H1 (cell line): Measurements from ENCODE around the gene NADSYN1. TPM values are rescaled to one million over a fixed set of nuclear protein-coding genes. Genes with fewer than 3 reads are reported as not detected.

Source experiments
- CTCF ChIA-PET: fragments of 300-600 bp; sonication (Branson Sonifier 250); formaldehyde crosslinking; loops from one replicate; lab custom pipeline; 2021; ENCODE audit not compliant: partially characterized antibody; lab: Charles Lee
- POLR2A ChIA-PET: fragments of 300-600 bp; sonication (Branson Sonifier 250); formaldehyde crosslinking; loops from one replicate; lab custom pipeline; 2021; ENCODE audit warnings: inconsistent platforms; ENCODE audit not compliant: partially characterized antibody; lab: Charles Lee
- DNase-seq, 2 experiments: peaks; one replicate each; pipeline versions ENCODE4 v3.0.0 to v3.0.0-alpha.2; 2010 to 2022; ENCODE audit warnings: low spot score in 2 of 2, low read depth in 1 of 2, mixed read lengths in 1 of 2
- FAIRE-seq: peaks from 2 replicates; lab custom pipeline; 2011; peaks lifted over from hg19 to GRCh38; lab: Jason Lieb, UNC
- H2AFZ ChIP-seq: 2 replicates; pipeline ENCODE4 v1.8.1; 2012; ENCODE audit warnings: low read length, inconsistent platforms
- H2AK5ac ChIP-seq: 2 replicates; pipeline ENCODE4 v1.6.1; 2013; ENCODE audit warnings: low read depth, low read length
- H2BK120ac ChIP-seq: replicated peaks from 2 replicates; pipeline ENCODE3; 2013; ENCODE audit warnings: low read depth, low read length, inconsistent platforms
- H2BK12ac ChIP-seq: 2 replicates; pipeline ENCODE4 v1.6.1; 2013; ENCODE audit warnings: low read depth, low read length
- H2BK15ac ChIP-seq: 2 replicates; pipeline ENCODE4 v1.6.1; 2013; ENCODE audit warnings: low read length
- H2BK20ac ChIP-seq: 2 replicates; pipeline ENCODE4 v1.6.1; 2013; ENCODE audit warnings: low read length
- H2BK5ac ChIP-seq: 2 replicates; pipeline ENCODE4 v1.6.1; 2013; ENCODE audit warnings: low read depth, low read length
- H3K14ac ChIP-seq: 2 replicates; pipeline ENCODE4 v1.6.1; 2013; ENCODE audit warnings: inconsistent platforms; ENCODE audit not compliant: insufficient read length
- H3K18ac ChIP-seq: 2 replicates; pipeline ENCODE4 v1.6.1; 2013; ENCODE audit warnings: low read length; ENCODE audit errors: extremely low read depth
- H3K23ac ChIP-seq: 2 replicates; pipeline ENCODE4 v1.6.1; 2013; ENCODE audit warnings: inconsistent platforms; ENCODE audit not compliant: insufficient read length
- H3K23me2 ChIP-seq: 2 replicates; pipeline ENCODE4 v1.6.1; 2013; ENCODE audit warnings: low read depth, low read length
- H3K27ac ChIP-seq: 2 replicates; pipeline ENCODE4 v1.6.1; 2011; ENCODE audit warnings: low read depth, low read length, inconsistent platforms
- H3K27me3 ChIP-seq, 4 experiments: replicated peaks in 1 of 4; 1 replicate in 1 of 4; 2 replicates in 3 of 4; pipeline versions ENCODE4 v1.6.1 to v1.8.1; 2011 to 2013; ENCODE audit warnings: low read length in 3 of 4, mild to moderate bottlenecking in 3 of 4, inconsistent platforms in 2 of 4, mixed read lengths in 2 of 4, moderate library complexity in 1 of 4; ENCODE audit not compliant: control insufficient read depth in 3 of 4, insufficient read depth in 3 of 4; ENCODE audit errors: extremely low read depth in 1 of 4
- H3K36me3 ChIP-seq, 4 experiments: 2 replicates each; pipeline versions ENCODE4 v1.6.1 to v1.8.1; 2011 to 2013; ENCODE audit warnings: mild to moderate bottlenecking in 4 of 4, low read length in 3 of 4, moderate library complexity in 2 of 4, control low read depth in 1 of 4, inconsistent platforms in 1 of 4; ENCODE audit not compliant: insufficient read depth in 4 of 4, control insufficient read depth in 2 of 4
- H3K4ac ChIP-seq: replicated peaks from 2 replicates; pipeline ENCODE3; 2013; ENCODE audit warnings: low read length, low read depth, mixed read lengths, inconsistent platforms; ENCODE audit not compliant: insufficient read length
- H3K4me1 ChIP-seq, 4 experiments: replicated peaks in 1 of 4; 1 replicate in 1 of 4; 2 replicates in 3 of 4; pipeline versions ENCODE4 v1.6.1 to v1.8.1; 2011 to 2013; ENCODE audit warnings: low read length in 3 of 4, inconsistent platforms in 2 of 4, mixed read lengths in 1 of 4; ENCODE audit not compliant: insufficient read depth in 4 of 4, control insufficient read depth in 3 of 4
- H3K4me2 ChIP-seq, 2 experiments: 2 replicates each; pipeline versions ENCODE4 v1.6.1 to v1.8.1; 2011 to 2013; ENCODE audit warnings: low read depth in 2 of 2, low read length in 2 of 2, control low read depth in 1 of 2, inconsistent platforms in 1 of 2, mild to moderate bottlenecking in 1 of 2; ENCODE audit not compliant: insufficient read depth in 1 of 2
- H3K4me3 ChIP-seq, 4 experiments: fragments of 200-600, 300-600 bp in 1 of 4; sonication (generic), shearing (Covaris generic), sonication (Bioruptor Twin) in 1 of 4; 2 replicates each; pipeline versions ENCODE4 v1.5.1 to v1.8.1; 2011 to 2016; ENCODE audit warnings: low read length in 4 of 4, low read depth in 3 of 4, control low read depth in 2 of 4, inconsistent platforms in 2 of 4, mild to moderate bottlenecking in 2 of 4, mixed read lengths in 1 of 4, moderate library complexity in 1 of 4; ENCODE audit not compliant: insufficient read depth in 2 of 4; ENCODE audit errors: extremely low read depth in 1 of 4
- H3K56ac ChIP-seq: replicated peaks from 2 replicates; pipeline ENCODE3; 2013; ENCODE audit warnings: low read depth, mild to moderate bottlenecking, mixed read lengths, low read length, inconsistent platforms; ENCODE audit not compliant: insufficient read length
- H3K79me1 ChIP-seq: 2 replicates; pipeline ENCODE4 v1.6.1; 2013; ENCODE audit warnings: low read depth, low read length, control low read depth
- H3K79me2 ChIP-seq, 2 experiments: 2 replicates each; pipeline versions ENCODE4 v1.6.1 to v1.8.1; 2012 to 2013; ENCODE audit warnings: low read length in 2 of 2, mild to moderate bottlenecking in 2 of 2, inconsistent platforms in 1 of 2; ENCODE audit not compliant: insufficient read depth in 2 of 2, control insufficient read depth in 1 of 2
- H3K9ac ChIP-seq, 4 experiments: replicated peaks in 1 of 4; 1 replicate in 1 of 4; 2 replicates in 3 of 4; pipeline versions ENCODE4 v1.6.1 to v1.8.1; 2011 to 2013; ENCODE audit warnings: low read depth in 3 of 4, low read length in 3 of 4, control low read depth in 2 of 4, mild to moderate bottlenecking in 2 of 4, moderate library complexity in 2 of 4, inconsistent platforms in 1 of 4; ENCODE audit errors: extremely low read depth in 1 of 4
- H3K9me3 ChIP-seq, 2 experiments: 2 replicates each; pipeline versions ENCODE4 v1.6.1 to v1.8.1; 2012 to 2013; ENCODE audit warnings: mild to moderate bottlenecking in 2 of 2, moderate library complexity in 2 of 2, control low read depth in 1 of 2, inconsistent platforms in 1 of 2, low read depth in 1 of 2, low read length in 1 of 2, mixed read lengths in 1 of 2; ENCODE audit not compliant: insufficient read depth in 2 of 2
- H4K20me1 ChIP-seq, 2 experiments: replicated peaks in 1 of 2; 2 replicates each; pipeline versions ENCODE3 to v1.8.1; 2011 to 2013; ENCODE audit warnings: inconsistent platforms in 2 of 2, low read length in 2 of 2, mild to moderate bottlenecking in 1 of 2; ENCODE audit not compliant: insufficient read depth in 2 of 2, control insufficient read depth in 1 of 2
- H4K5ac ChIP-seq: 2 replicates; pipeline ENCODE4 v1.6.1; 2013; ENCODE audit warnings: low read length, low read depth, mixed read lengths, inconsistent platforms; ENCODE audit not compliant: insufficient read length
- H4K8ac ChIP-seq: 2 replicates; pipeline ENCODE4 v1.8.0; 2013; ENCODE audit warnings: mild to moderate bottlenecking, moderate library complexity, low read length, inconsistent platforms; ENCODE audit not compliant: insufficient read depth; ENCODE audit errors: extremely low read depth
- H4K91ac ChIP-seq: replicated peaks from 2 replicates; pipeline ENCODE3; 2013; ENCODE audit warnings: low read length, mixed read lengths, inconsistent platforms; ENCODE audit not compliant: insufficient read length
- E2F6 ChIP-seq: IDR thresholded peaks from 2 replicates; pipeline ENCODE4 v1.6.1; 2012; ENCODE audit warnings: inconsistent platforms
- SIX5 ChIP-seq: IDR thresholded peaks from 2 replicates; pipeline ENCODE4 v1.6.1; 2011; ENCODE audit warnings: mild to moderate bottlenecking, low read depth, low read length
- WGBS, 2 experiments: shearing (Covaris generic) in 1 of 2; methylation state at CpG; one replicate each; pipeline versions ENCODE4 v1.1.6 to v1.1.7; 2013 to 2015; ENCODE audit warnings: low lambda C conversion rate in 2 of 2, mixed read lengths in 2 of 2, inconsistent platforms in 1 of 2, low coverage in 1 of 2, missing lambda C conversion rate in 1 of 2; ENCODE audit not compliant: insufficient replicate concordance in 2 of 2, insufficient coverage in 1 of 2, insufficient read length in 1 of 2; ENCODE audit errors: extremely low coverage in 1 of 2, missing lambda C conversion rate in 1 of 2; 5-methylcytosine and 5-hydroxymethylcytosine counted together
- polyA plus RNA-seq, 7 experiments: library from polyadenylated mRNA; depleted of rRNA in 3 of 7; stranded (reverse) in 5 of 7; unstranded in 2 of 7; fragments of >200 nt in 5 of 7; fragments of 200-250 nt in 2 of 7; gene quantifications; 1 replicate in 5 of 7; 2 replicates in 1 of 7; 4 replicates in 1 of 7; pipeline versions ENCODE4 v1.2.1 to v1.2.3, GENCODE V29; 2011 to 2013; ENCODE audit warnings: missing spikeins in 2 of 7, mixed read lengths in 2 of 7
- total RNA-seq: library from RNA; stranded (reverse); fragmentation: NEBNext Ultra II Directional; extraction: Animal tissue kit (Norgen Biotek cat#: 25700); gene quantifications from 2 replicates; pipeline ENCODE4 v1.2.1, GENCODE V29; 2021

The NADSYN1 gene
- total and polyA plus RNA-seq, 2 of the 8 experiments (the other 6 are each of a cell fraction or from before 2014, with no cell fraction given): 38.3 to 38.6 TPM

- Histone ChIP-seq H4K8ac (no peak overlapping the region; the same call in 1 of the 2 replicates), H3K23me2 (peaks cover 4% of the 10 kb centered on the region; the same call in 1 of the 2 replicates), H4K20me1 (peaks cover 0 to 10% of the 10 kb centered on the region in 2 experiments), H3K14ac (no peak overlapping the region), H3K27ac (no peak overlapping the region), H3K79me2 (no peaks in the 10 kb centered on the region), H3K4me1 (no peaks in the 10 kb centered on the region), H2AK5ac (no peak overlapping the region), H3K9me3 (no peaks in the 10 kb centered on the region), H3K18ac (no peak overlapping the region), H2BK5ac (no peak overlapping the region), H3K9ac (no peak overlapping the region), H3K36me3 (peaks cover 0 to 14% (median 8%) of the 10 kb centered on the region in 4 experiments; a peak in 4 of 8 replicates), H3K79me1 (no peaks in the 10 kb centered on the region), H2BK12ac (no peak overlapping the region), H3K4ac (no peak overlapping the region), H2BK120ac (no peak overlapping the region), H2AFZ (no peak overlapping the region), H3K23ac (no peak overlapping the region), H3K27me3 (no peaks in the 10 kb centered on the region), H3K56ac (no peak overlapping the region), H2BK15ac (no peak overlapping the region), H2BK20ac (no peak overlapping the region), H4K91ac (no peak overlapping the region), H4K5ac (no peak overlapping the region), H3K4me2 (no peak overlapping the region), H3K4me3 (no peak overlapping the region)
- no peak for FAIRE-seq
- CTCF ChIA-PET: interaction anchor here (2.1 kb wide), 1 partner anchor 10 kb away, joined by 4 read pairs; no protein-coding TSS in a partner anchor
- 91% methylated on average over 23 of the region's 23 CpGs; no CpG with 5 or more reads in 1 of the 2 experiments for WGBS, 2 experiments
- DNase-seq: no peak
- POLR2A ChIA-PET: no interaction called here
- TF ChIP-seq SIX5 (no peak), E2F6 (peak; percentile 62)
Measured at GRCh38 chr11:71490044-71490730, 37.2 kb downstream of the NADSYN1 start.
